ENCODE results near the gene MSANTD7.
"Not testable (repeated sequence)": the region's sequence is repeated elsewhere in the genome, so short reads cannot be mapped to it uniquely, and the experiment has no call there.

Gene MSANTD7

DNA sequence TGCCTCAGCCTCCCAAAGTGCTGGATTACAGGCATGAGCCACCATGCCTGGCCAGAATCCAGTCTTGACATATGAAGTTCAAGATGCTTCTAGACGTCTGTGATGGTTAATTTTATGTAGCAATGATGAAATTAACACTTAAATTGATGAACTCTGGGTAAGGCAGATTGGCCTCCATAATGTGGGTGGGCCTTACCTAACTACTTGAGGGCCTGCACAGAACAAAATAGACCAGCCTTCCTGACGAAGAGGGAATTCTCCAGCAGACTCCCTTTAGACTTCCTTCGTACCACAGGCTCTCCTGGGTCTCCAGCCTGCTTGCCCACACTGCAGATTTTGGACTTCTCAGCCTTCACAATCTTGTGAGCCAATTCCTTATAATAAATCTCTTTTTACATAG lies 5.0 kb upstream of the MSANTD7 start:
- no peak for DNase-seq (ENCODE audit: low read depth)
- H3K4me3 ChIP-seq (ENCODE audit: low read depth, low read length): no peak overlapping the region

DNA sequence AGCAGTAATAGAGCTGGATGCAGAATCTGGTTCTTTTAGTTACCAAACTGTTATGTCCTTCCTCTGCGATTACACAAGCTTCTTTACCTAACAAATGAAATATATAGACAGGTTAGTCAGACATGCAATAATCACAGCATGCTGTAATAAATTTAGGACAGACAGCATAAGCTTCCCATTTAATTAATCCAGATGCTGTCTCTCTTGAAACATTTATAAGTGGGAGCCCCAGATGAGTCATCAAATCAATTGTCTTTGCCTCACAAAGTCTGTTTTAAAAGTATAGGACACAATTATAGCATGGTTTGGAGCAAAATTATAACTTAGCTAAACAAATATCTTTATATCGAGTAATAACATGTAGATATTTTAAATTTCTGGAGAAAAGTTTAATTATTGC lies 1.9 kb upstream of the MSANTD7 start:
- no peak overlapping the region for H3K4me3 ChIP-seq (ENCODE audit: low read depth, low read length)
- no peak for DNase-seq (ENCODE audit: low read depth)

DNA sequence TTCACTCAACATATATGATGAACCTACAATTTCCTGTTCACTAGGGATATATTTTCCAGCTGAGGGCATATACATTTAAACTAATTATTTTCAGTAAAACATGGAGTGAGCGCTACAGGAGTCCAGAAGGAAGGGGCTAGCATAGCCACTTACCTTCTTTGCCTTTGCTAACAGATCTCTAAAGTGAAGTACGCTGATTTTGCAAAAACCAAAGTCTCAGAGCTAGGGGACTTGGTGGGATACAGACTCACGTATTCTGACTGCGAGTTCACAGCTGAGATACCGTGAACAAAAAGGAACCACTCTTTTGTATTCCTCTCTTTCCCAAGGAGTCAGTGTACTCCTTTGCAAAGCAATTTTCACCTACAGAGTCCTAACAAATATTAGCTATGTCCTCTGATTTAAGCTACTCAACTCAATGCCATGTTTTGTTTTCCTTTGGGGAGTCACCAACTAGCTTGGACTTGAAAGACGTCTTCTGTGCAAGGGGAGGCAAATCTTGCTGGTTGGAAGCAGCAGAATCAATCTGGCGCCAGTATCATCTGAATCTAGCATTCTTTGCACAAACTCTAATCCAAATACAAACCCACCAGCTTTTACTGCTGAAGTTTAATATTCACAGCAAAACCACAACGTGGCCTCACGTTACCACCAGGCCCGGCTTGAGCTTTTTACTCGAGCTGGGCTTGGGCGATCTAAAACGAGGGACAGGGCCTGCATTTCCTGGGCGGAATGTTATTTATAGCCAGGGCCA lies 926 bp upstream of the MSANTD7 start:
- peak overlapping the region; percentile 98 for H3K4me3 ChIP-seq (ENCODE audit: low read depth, low read length)
- no peak for DNase-seq (ENCODE audit: low read depth)

DNA sequence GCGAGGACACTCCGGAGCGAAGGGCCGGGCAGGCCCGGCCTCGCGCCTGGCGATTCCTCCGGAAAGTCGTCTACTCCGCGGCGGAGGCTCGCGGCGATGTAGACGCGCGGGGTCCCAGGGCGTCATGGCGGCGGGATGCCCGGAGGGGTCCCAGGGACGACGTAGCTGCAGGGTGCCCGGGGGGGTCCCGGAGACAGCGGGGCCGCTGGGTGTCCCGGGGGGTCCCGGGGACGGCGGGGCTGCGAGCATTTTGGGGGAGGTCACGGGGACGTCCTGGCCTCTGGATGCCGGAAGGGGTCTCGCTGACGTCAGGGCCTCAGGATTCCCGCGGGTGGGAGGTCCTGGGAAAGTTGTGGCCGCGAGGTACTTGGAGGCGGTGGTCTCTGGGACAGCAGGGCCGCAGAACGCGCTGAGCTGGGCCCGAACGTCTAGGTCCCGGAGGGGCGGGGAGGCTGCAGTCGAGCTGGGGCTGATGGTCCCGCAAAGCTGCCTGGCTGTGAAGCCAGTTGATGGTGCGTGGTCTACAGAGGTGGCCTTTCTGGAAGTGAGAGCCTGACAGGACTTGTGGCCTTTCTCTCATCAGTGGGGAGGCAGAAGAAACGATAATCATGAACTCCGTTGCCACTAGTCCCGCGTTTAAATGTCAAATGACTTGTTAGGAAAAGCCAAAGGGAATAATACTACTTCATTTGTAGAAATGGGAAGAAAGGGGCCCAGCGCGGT lies 637 bp downstream of the MSANTD7 start:
- no peak for DNase-seq (ENCODE audit: low read depth)
- H3K4me3 ChIP-seq (ENCODE audit: low read depth, low read length): peak overlapping the region; percentile 98

DNA sequence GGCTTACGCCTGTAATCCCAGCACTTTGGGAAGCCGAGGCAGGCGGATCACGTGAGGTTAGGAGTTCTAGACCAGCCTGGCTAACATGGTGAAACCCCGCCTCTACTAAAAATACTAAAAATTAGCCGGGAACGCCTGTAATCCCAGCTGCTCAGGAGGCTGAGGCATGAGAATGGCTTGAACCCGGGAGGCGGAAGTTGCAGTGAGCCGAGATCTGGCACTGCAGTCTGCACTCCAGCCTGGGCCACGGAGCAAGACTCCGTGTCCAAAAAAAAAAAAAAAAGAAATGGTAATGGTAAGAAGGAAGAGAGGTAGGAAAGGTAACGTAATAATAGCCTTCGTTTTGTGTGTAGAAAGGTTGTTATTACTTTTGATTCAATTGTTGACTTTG lies 1.2 kb downstream of the MSANTD7 start:
- peak overlapping the region; percentile 98 for H3K4me3 ChIP-seq (ENCODE audit: low read depth, low read length)
- no peak for DNase-seq (ENCODE audit: low read depth)

DNA sequence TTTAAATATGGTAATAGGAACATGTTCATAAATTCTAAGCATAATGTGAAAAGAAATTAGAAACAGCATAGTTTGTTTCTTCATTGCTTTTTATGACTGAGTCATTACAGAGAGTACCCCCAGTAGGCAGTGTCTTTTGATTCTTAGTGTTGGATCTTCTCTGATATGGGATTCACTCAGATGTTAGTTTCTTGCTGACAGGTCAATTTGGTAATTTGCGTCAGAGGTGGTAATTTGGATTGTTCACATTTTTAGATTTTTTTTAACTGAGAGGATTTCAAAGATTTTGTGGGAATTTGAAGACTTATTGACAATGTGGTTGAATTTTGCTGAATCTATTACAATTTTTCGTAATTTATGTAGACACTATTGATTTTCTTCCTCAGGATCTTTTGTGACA lies 2.1 kb downstream of the MSANTD7 start:
- no peak for DNase-seq (ENCODE audit: low read depth)
- H3K4me3 ChIP-seq (ENCODE audit: low read depth, low read length): no peak overlapping the region

DNA sequence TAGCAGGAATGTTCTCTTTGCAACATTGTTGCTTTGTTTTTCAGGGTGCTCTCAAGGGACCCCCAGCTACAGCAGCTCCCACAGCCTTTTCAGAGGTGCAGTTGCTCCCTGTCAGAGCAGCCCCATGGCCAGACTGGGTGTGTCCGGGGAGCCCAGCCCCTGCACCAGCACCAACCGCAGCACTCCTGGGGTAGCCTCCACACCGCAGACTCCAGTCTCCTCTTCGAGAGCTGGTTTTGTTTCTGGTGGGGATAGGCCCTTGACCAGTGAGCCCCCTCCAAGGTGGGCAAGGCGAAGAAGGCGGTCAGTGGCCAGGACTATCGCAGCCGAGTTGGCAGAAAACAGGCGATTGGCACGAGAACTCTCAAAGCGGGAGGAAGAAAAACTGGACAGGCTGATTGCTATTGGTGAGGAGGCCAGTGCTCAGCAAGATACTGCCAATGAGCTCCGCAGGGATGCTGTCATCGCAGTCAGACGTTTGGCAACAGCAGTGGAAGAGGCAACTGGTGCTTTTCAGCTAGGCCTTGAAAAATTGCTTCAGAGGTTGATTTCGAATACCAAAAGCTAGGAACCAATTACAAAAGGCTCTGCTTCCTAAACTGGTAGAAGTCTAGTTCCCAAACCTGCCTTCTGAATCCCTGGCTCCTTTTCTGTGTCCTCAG lies 5.4 kb downstream of the MSANTD7 start:
- DNase-seq (ENCODE audit: low read depth): no peak
- no peak overlapping the region for H3K4me3 ChIP-seq (ENCODE audit: low read depth, low read length)

DNA sequence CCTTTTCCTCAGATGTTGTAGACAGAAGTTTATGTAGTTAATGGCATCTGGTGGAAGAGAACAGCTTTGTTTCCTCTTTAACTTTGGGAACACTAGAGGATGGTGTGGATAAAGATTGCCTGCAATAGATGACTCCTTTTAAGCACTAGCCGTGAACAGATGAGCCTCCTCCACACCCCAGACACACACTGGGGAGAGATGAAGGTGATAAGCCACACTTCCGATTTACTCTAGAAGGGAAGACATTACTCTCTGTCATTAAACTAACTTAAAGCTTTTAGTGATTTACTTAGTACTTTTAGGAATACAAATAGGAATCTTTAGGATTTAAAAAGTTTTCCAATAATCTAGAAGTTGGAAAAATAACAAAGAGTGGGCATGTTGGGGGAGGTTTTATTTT lies 6.8 kb downstream of the MSANTD7 start:
- DNase-seq (ENCODE audit: low read depth): no peak
- no peak overlapping the region for H3K4me3 ChIP-seq (ENCODE audit: low read depth, low read length)

DNA sequence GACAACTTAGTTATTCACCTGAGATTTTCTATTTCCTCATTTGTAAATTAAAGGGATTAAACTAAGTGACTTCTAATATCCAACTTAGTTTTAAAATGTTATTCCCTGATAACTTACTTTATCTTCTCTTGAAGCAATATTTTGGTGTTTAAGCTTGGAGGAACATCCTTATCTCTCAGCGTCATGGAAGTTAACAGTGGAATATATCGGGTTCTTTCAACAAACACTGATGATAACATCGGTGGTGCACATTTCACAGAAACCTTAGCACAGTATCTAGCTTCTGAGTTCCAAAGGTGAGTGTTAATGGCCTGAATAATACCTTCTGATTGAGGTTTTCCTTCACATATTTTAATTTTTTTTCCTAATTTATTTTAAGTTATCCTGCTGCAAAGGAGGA lies 14.1 kb downstream of the MSANTD7 start:
- no peak overlapping the region for H3K4me3 ChIP-seq (ENCODE audit: low read depth, low read length)
- DNase-seq (ENCODE audit: low read depth): no peak

DNA sequence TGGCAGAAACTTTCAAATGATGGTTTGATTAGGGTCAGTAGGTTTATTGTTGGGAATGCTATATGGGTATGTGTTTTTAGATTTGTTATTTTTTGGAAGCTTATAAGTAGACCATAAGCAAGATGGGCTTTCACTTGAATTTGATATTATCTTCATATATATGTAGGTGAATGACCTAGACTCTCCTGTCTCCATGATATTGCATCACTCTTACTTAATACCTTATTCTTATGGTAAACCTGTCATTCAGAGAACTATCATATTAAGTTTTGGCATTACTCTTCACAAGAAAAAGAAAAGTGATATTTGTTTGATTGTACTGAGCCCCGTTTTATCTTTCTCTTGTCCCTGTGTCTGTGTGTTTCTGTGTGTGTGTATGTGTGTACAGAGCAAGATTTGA lies 17.3 kb downstream of the MSANTD7 start:
- no peak overlapping the region for H3K4me3 ChIP-seq (ENCODE audit: low read depth, low read length)
- no peak for DNase-seq (ENCODE audit: low read depth)

DNA sequence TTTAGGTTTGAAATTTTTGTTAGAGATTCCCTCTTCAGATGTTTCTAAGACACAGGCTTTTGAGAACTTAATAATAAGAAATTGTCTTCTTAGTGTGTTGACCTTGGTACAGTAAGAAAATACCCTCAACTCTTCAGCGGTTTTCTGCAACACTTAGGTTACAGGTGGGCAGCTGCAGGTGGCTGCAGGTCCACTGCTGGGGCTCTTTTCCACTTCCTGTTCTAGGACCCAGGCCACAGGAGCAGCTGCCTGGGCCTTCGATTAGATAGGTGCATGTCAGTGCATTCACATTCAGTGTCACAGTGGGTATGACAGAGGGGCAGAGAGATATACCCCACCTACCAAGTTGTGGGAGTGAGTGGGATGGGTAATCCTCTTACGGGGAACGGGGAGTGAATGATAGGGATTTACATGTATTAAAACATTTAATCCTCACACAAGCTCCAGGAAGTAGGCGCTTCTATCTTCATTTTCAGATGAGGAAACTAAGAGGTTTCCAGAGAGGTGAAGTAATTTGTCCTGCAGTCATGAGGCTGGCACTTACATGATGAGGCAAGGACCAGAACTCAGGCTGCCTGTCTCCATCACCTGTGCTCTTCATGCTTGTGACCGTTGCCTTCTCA lies 20.3 kb downstream of the MSANTD7 start:
- DNase-seq (ENCODE audit: low read depth): no peak

DNA sequence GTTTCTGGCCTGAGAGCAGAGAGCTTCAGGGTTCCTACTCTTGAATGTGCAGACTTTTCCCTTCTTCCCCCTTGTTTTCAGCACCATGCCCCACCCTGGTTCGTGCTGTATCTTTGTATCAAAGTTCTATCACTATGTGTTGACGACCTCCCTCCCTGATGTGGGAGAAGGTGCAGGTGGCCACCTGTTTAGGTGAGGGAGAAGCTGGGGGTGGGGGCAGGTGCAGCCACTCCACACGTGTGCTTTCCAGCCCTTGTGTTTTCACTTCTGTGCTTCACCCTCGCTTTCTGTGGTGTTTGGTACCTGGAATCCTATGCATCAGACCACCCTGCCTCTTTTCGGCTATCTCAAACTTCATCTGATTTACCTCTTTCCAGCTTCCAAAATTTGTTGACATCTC lies 20.9 kb downstream of the MSANTD7 start:
- H3K4me3 ChIP-seq (ENCODE audit: low read depth, low read length): no peak overlapping the region

More for the DNA sequence above, 20.3 kb downstream of the MSANTD7 start:
- no peak overlapping the region for H3K4me3 ChIP-seq (ENCODE audit: low read depth, low read length)

DNA sequence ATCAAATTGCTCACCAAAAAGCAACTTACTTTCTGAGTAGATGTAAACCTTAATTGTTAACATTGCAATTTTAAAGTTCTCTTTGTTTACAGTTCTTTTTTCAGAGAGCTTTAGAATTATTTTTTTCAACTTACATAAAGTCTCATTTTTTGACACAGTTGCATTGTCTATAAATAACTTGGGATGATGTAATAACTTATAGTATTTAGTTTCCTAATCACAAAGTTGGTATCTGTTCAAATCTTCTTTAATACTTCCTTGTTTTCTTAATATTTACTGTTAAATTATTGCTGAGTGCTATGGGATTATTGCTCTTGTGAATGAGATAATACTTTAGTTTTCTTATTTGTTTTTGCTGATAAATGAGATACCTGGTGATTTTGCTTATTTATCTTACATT lies 21.7 kb downstream of the MSANTD7 start:
- no peak for DNase-seq (ENCODE audit: low read depth)
- H3K4me3 ChIP-seq (ENCODE audit: low read depth, low read length): no peak overlapping the region

More for the DNA sequence above, 20.9 kb downstream of the MSANTD7 start:
- no peak for DNase-seq (ENCODE audit: low read depth)

DNA sequence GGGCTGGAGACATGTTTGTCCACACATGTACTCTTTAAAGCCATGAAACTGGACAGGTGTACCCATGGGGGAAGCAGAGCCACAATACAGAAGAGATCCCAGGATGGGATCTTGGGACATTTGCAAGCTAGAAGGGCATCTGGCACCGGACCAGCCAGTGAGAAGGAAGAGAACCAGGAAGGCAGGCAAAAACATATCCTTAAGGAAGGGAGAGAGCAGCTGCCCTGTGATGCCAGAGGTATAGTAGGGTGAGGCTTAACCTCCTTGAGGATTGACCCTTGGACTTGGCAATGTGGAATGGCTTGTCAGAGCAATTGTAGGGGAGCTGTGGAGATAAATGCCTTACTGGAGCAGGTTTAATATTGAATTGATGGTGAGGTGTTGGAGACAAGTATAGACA lies 22.7 kb downstream of the MSANTD7 start:
- H3K4me3 ChIP-seq (ENCODE audit: low read depth, low read length): no peak overlapping the region
- DNase-seq (ENCODE audit: low read depth): no peak

DNA sequence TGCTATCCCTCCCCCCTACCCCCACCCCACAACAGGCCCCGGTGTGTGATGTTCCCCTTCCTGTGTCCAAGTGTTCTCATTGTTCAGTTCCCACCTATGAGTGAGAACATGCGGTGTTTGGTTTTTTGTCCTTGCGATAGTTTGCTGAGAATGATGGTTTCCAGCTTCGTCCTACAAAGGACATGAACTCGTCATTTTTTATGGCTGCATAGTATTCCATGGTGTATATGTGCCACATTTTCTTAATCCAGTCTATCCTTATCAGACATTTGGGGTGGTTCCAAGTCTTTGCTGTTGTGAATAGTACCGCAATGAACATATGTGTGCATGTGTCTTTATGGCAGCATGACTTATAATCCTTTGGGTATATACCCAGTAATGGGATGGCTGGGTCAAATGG lies 26.4 kb downstream of the MSANTD7 start:
- not testable (repeated sequence) for H3K4me3 ChIP-seq (ENCODE audit: low read depth, low read length); DNase-seq (ENCODE audit: low read depth)

DNA sequence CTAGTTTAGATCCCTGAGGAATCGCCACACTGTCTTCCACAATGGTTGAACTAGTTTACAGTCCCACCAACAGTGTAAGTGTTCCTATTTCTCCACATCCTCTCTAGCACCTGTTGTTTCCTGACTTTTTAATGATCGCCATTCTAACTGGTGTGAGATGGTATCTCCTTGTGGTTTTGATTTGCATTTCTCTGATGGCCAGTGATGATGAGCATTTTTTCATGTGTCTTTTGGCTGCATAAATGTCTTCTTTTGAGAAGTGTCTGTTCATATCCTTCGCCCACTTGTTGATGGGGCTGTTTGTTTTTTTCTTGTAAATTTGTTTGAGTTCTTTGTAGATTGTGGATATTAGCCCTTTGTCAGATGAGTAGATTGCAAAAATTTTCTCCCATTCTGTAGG lies 26.8 kb downstream of the MSANTD7 start:
- DNase-seq (ENCODE audit: low read depth); H3K4me3 ChIP-seq (ENCODE audit: low read depth, low read length): not testable (repeated sequence)

DNA sequence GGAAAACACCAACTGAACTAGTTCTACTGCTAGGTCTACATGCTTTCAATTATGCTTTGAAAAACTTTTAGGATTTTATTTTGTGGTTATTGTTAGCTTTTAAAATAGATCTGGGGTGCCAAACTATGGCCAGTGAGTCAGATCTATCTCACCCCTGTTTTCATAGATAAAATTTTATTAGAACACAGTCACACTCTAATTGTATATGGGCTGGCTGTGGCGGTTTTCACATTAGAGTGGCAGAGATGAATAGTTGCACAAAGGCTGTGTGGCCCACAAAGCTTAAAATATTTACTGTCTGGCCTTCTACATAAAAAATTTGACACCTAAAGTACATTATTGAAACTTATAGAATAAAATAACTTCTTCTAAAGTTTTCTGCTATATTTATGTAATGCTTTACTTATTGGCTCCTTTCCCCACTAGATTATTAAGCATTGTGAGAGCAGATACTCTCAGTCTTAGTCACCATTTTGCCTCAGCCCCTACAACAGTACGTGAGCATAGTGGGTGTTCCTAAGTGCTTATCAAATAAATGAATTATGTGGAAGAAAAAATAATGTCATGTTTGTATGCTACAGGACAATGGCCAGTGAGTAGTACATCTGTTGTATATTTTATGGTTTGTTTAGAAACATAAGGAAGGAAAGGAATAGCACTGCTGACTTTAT lies 35.1 kb downstream of the MSANTD7 start:
- DNase-seq (ENCODE audit: low read depth): peak; percentile 2

DNA sequence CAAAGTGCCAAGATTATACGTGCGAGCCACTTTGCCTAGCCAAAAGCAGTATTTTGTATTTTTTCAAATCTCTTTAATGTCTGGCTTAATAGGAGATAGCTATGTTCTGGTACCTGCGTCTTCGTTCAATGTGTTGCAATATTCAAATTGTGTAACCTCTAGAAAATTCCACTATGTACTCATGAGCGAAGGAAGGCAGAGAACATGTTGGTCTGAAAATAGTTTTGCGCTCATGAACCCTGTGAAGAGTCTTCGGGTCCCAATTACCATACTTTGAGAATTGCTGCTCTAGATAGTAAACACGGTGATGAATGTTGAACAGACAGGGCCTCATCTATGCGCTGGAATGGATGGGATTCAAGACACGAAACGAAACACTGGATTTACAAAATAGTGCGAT lies 37.8 kb downstream of the MSANTD7 start:
- DNase-seq (ENCODE audit: low read depth): no peak
- no peak overlapping the region for H3K4me3 ChIP-seq (ENCODE audit: low read depth, low read length)

More for the DNA sequence above, 35.1 kb downstream of the MSANTD7 start:
- no peak overlapping the region for H3K4me3 ChIP-seq (ENCODE audit: low read depth, low read length)

DNA sequence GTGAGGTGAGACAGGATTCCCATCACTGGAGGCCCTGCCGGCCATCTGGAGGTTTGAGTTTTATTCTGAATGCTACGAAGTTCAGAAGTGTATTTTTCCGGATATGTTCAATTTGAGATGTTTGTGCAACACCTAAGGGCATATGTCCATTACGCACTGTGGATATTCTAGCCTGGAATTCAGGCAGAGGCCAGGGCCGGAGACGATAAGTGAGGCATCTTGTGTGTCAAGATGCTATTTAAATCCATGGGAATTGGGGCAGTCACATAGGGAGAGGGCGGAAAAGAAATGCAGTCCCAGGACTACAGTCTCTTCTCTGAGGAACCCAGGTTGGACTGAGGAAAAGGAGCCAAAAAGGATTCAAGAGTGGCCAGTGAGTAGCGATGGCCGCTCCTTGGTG lies 38.7 kb downstream of the MSANTD7 start:
- DNase-seq (ENCODE audit: low read depth): no peak
- peak overlapping the region; percentile 97 for H3K4me3 ChIP-seq (ENCODE audit: low read depth, low read length)

Measured in skeletal muscle cell (primary cell).